H1 (cell line): ENCODE results near the gene POU6F2. TPM values are rescaled to one million over a fixed set of nuclear protein-coding genes. Genes with fewer than 3 reads are reported as not detected.

Source experiments
- ATF2 ChIP-seq: IDR thresholded peaks from 2 replicates; pipeline ENCODE4 v1.6.1; 2012; ENCODE audit warnings: low read length, inconsistent platforms
- BACH1 ChIP-seq: IDR thresholded peaks from 2 replicates; pipeline ENCODE4 v1.6.1; 2012; ENCODE audit warnings: low read length, improper control_type of control experiment
- polyA plus RNA-seq, 7 experiments: library from polyadenylated mRNA; depleted of rRNA in 3 of 7; stranded (reverse) in 5 of 7; unstranded in 2 of 7; fragments of >200 nt in 5 of 7; fragments of 200-250 nt in 2 of 7; gene quantifications; 1 replicate in 5 of 7; 2 replicates in 1 of 7; 4 replicates in 1 of 7; pipeline versions ENCODE4 v1.2.1 to v1.2.3, GENCODE V29; 2011 to 2013; ENCODE audit warnings: missing spikeins in 2 of 7, mixed read lengths in 2 of 7
- total RNA-seq: library from RNA; stranded (reverse); fragmentation: NEBNext Ultra II Directional; extraction: Animal tissue kit (Norgen Biotek cat#: 25700); gene quantifications from 2 replicates; pipeline ENCODE4 v1.2.1, GENCODE V29; 2021

POU6F2 gene
- total and polyA plus RNA-seq, 2 of the 8 experiments (the other 6 are each of a cell fraction or from before 2014, with no cell fraction given) = 1.1 to 2.0 TPM

GRCh38 chr7:39017369-39017915 lies 39.7 kb downstream of the POU6F2 start (continued):
- no peak for TF ChIP-seq ATF2
- TF ChIP-seq BACH1 = no peak
